HG02588 (cell line): ENCODE measurements around the gene SIX1.

Experiments used
- ATAC-seq: cut with Tn5 transposase; IDR thresholded peaks from one replicate; pipeline ENCODE4 v1.9.1; 2021; ENCODE audit warnings: mild to moderate bottlenecking, moderate library complexity; ENCODE audit not compliant: unreplicated experiment

SIX1 gene

DNA sequence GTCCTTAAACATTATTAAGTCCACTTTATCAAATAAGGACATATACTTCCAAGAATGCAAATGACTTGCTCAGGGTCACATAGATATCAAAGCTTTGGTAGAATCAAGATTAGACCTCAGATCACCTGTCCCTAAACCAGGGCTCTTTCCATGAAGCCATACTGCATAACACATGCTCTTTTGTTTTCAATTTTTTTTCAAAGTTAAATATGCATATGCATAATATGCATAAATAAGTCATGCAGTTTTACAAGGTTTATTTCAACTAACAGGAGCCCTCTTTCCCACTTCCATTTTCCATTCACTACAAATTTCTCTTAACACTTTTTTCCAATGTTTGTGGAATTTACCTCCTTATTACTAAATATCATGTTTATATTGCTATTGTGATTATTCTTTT is 53.1 kb downstream of the SIX1 start:
- no peak for ATAC-seq

DNA sequence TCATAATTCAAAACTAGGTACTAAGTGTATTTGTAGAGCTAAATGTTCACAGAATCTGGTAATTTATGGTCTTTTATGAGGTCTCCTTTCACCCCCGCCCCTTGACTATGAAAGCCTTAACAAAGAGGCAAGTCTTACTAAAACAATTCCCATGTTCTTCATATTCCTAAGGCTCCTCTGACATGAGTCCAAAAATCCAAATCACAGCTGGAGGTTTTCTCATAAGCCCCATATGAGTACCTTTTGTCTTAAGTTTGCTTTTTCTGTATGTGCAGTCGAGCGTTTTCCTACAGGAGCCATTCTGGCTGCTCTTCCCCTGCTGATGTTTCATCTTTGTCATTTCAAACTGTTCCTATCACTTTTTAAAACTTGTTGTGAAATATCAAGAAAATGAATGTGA is 55.2 kb downstream of the SIX1 start:
- ATAC-seq: no peak
